Fibroblast of peridontal ligament (primary cell): ENCODE measurements around the gene FCHSD1.

ENCODE experiments used
- DNase-seq: peaks from one replicate; pipeline ENCODE4 v3.0.0-alpha.2; 2010; ENCODE audit errors: extremely low read depth

FCHSD1 gene

GRCh38 chr5:141650851-141651727, at the start of gene FCHSD1:
TSS of gene FCHSD1 (minus strand) at chr5:141651418. CDS start at chr5:141651368, 50 bp downstream.
- peak; percentile 70 for DNase-seq

- DNase-seq = no peak
These were observed 46.4 kb upstream of the FCHSD1 start for GRCh38 chr5:141697586-141697985.

- no peak for DNase-seq
These were observed 45.2 kb upstream of the FCHSD1 start for GRCh38 chr5:141696431-141696830.

- no peak for DNase-seq
These were observed 44.5 kb upstream of the FCHSD1 start for GRCh38 chr5:141695627-141696215.

- DNase-seq = no peak
These were observed 43.3 kb upstream of the FCHSD1 start for GRCh38 chr5:141694479-141694878.

GRCh38 chr5:141692919-141693725, 41.9 kb upstream of the FCHSD1 start:
- DNase-seq = no peak

GRCh38 chr5:141692533-141692888, 41.3 kb upstream of the FCHSD1 start:
- no peak for DNase-seq

GRCh38 chr5:141691867-141692532, 40.8 kb upstream of the FCHSD1 start:
- peak; percentile 66 for DNase-seq

- DNase-seq = no peak
These were observed 40.2 kb upstream of the FCHSD1 start for GRCh38 chr5:141691286-141691866.

GRCh38 chr5:141686648-141687416, 35.6 kb upstream of the FCHSD1 start:
- no peak for DNase-seq

- no peak for DNase-seq
These were observed 34.4 kb upstream of the FCHSD1 start for GRCh38 chr5:141685591-141685990.

- no peak for DNase-seq
These were observed 32.5 kb upstream of the FCHSD1 start for GRCh38 chr5:141683596-141684141.

GRCh38 chr5:141681695-141682641, 30.8 kb upstream of the FCHSD1 start, which contains the start of gene ARAP3:
TSS of gene ARAP3 (minus strand) at chr5:141682230. CDS start at chr5:141680486, 1,744 bp downstream.
- peak; percentile 65 for DNase-seq

GRCh38 chr5:141681295-141681694, 30.1 kb upstream of the FCHSD1 start:
- no peak for DNase-seq

- no peak for DNase-seq
These were observed 29.6 kb upstream of the FCHSD1 start for GRCh38 chr5:141680751-141681201.

GRCh38 chr5:141680178-141680577, 29.0 kb upstream of the FCHSD1 start:
- DNase-seq = no peak

GRCh38 chr5:141677415-141677814, 26.2 kb upstream of the FCHSD1 start:
- DNase-seq = no peak

GRCh38 chr5:141675672-141676071, 24.5 kb upstream of the FCHSD1 start:
- DNase-seq = no peak

GRCh38 chr5:141674747-141675146, 23.5 kb upstream of the FCHSD1 start:
- DNase-seq = no peak
